ENCODE data around the gene SUFU.

SUFU gene

DNA sequence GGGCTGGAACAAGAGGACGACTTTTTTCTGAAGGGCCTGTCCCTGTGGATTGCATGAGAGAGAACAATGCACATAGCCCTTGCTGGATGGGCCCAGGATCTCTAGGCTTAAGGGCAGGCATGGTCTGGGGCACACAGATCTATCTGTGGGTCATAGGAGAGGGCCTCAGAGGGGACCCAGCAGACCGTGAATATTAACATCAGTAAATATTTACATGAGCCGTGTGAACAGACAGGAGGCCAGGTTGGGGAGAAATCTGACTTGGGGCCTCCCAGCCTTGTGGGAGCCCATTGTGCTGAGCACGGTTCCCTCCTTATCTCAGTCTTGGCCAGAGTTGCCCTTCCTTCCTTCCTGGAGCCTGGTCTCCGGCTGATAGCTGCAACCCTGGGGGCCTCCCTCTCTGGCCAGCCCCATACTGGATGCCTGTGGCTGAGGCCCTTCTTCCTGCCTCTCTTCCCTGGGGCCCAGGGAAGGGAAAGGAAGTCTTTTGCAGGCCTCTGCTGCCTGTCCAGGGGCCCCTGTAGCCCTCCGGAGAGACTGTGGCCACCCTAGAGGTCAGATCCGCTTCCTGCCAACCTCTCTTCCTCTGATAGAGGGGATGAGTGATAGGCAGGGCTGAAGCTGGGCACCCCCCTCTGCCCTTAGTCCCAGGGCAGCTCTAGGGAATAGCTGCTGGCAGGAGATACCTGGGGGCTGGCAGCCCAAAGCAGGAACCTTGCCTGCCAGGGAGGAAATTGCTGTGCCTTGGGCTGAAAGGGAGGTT lies 96.0 kb downstream of the SUFU start:
- DNase-seq = no peak

DNA sequence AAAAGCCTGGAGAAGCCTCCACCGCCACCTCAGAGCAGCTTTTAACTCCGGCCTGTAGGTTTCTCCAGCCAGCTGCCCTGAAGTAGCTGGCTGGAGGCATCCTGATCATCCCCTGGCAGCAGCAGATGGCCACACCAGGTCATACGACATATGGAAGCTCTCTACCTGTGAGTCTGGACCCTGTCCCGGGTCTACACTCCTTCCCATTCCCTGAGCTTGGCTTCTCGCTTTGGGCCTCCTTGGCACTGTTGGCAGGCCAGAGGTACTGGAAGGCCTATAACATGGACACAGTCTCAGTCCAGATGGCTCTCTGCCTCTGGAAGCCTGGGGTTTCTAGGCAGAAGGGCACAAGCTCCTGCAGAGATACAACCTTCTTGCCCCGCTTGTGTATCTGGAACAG lies 97.0 kb downstream of the SUFU start:
- no peak for DNase-seq

DNA sequence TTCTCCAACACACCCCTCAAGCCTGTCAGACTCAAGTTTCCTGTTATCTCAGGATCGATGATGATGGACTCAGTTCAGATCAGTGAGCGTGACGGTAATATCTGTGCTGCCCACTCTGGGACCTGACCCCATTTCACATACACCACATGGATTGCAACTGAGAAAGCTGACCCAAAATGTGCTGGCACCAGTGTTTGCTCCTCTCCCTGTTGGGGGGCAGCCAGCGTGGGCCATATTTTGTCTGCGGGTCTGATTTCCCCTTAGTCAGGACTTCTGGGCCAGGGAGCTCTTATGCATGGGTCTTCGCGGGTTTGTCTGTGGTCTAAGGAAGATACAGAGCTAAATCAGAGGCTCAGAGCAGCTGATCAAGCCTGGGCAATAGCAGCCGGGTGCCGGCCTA lies 97.9 kb downstream of the SUFU start:
- no peak for DNase-seq

DNA sequence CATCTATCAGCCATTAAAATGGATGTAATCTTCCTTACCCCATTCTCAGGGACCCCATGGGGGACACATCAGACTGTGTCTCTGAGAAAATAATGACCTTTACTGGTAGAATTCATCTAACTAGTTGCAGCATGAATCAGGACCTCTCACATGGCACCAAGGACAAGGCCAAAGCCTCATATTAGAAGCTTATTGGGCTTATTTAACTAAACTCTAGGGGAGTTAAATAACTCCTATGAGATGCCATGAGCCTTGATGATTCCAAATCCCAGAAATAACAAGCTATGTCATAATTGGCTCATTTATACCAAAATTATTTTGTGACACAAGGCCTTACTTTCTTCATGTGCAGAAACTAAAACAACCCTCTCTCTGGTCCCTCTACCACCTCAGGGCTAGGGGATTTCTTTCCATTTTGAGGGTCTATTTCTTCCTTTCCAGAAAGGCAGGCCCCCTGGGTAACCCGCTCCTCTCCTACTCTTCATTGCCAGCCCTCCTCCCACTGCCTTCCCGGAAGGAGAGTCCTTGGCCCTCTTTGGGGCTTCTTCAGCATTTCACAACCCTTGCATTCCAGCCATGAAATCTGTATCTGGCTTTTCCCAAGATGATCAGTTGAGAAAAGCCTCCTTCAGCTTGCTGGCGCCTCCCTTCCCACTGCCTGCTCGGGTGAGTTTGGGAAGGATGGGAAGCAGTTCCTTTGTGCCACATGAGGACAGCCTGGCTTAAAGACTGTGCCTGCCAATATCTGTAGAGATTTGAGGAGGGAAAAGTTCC lies 98.7 kb downstream of the SUFU start:
- no peak for DNase-seq

DNA sequence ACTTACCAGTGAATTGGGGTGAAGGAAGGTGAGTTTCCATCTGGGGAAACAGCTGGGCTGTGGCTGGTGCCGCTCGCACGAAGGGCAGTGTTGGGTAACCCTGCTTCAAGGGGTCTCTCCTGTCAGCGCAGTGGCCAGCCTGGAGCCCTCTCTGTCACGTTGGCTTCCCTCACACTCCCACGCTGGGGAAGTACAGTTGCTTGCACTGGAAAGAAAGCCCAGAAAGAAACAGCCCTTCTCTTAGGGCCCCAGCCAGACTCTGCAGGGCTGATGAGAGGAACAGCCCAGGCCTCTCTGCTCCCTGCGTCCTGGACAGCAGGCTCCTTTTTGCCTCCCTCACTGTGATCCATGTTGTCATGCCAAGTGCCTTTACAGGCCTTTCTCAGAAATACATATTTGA lies 100.2 kb downstream of the SUFU start:
- DNase-seq = no peak

DNA sequence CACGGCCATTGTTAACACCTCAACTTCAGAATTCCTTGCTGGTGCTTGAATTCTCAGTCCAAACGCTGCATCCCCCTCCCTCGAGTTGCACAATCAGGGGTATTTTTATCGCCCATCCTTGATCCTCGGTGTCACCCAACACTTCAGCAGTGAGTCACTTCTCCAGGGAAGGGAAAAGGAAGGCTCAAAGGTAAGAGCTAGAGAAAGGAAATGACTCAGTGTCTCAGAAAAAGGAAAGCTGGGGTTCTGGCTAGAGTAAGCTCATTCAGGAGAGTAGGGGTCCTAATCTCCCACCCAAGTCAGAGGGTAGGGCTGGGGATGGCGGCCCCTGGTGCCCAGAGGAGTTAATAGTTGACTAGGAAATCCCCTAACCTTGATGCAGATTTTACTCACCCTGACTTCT lies 100.7 kb downstream of the SUFU start:
- no peak for DNase-seq

DNA sequence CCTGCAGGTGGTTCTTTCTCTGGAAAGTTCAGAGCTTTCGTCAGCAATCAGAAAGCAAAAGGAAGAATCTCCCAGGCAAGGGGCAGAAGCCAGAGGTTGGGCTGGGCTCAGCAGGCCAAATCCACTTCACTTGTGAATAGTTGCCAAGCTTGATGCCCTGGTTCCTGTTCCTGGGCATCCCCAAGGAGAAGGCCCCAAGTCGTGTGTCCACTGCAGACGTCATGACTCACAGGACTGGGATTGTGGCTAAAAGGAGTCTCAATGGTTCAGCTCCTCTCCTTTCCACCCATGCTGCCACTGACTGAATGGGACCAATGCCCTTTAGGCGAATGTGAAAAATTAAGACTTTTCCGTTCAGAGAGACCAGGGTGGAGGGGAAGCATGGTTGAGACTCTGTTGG lies 101.9 kb downstream of the SUFU start:
- DNase-seq = no peak

DNA sequence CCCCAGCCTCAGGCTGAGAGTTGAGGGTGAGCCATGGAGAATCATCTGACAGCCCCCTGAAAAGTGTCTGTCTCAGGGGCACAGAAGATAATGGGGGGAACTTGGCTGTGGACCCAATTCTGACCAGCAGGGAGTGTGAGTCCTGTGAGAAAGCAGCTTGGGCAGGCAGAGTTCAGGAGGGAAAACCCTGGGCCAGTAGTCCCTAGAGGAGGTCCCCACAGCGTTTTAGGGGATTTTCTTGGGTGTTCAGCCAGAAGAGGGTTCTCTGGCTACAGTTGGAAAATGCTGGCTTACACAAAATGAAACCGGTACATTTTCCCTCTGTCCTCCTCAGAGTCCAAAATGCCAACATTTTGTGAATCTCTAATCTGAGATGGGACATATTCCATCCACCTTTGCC lies 104.7 kb downstream of the SUFU start:
- DNase-seq = no peak

DNA sequence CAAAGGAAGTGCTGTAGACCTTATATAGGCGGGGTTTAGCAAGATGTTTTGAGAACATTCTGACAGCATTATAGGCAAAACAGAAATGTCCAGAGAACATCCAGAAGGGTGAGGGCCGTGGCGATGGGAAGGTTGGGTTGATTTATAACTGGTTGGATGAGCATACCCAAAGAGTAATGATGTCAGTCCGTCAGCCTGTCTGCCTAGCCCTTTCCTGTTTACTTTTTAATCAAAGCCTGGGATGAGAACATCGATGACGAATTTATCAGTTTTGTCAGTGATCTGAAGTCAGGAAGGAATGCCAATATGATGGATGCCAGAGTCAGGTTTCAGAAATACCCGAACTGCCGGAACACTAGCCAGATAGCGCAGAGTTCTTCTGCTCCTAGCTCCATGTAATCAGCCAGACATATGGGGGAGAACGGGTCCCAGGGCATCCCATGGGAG lies 106.7 kb downstream of the SUFU start:
- no peak for DNase-seq

DNA sequence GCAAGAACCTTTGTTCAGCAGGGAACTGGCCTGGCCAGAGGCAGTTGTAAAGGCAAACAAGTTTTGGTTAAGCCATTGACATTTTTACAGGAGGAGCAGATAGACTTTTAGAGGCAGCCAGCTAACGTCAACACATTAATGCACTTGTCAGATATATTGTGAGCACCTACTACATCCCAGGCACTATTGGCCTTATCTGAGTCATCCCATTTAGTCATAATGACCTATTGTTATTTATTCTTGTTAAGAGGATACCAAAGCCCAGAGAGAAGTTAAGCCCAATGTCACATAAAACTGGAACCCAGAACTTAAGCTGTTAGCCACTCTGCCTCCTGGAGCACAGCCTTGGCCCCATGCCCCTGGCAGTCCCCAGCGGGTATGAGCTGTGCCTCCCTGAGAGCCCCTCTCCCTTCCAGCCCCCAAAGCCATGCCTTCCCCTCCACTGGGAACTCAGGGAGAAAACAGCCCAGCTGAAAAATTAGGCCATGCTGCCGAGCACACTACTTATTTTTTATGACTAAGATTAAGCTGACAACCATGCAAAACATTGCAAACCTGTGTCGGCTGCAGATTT lies 107.8 kb downstream of the SUFU start:
- DNase-seq = no peak

DNA sequence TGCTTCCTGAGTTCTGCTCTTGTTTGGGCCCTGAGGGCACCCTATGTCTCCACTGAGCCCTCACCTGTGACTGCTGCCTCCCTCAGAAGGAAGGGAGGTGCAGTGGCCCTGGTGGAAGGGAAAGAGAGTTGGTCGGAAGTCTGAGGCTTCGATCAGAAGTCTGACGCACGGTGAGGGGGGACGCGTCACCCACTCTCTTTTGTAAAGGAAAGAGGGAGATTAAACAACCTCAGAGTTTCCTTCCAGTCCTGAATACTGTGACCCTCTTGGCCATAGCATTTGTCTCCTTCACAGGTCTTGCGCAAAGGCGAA lies 109.1 kb downstream of the SUFU start:
- peak; percentile 35 for DNase-seq

DNA sequence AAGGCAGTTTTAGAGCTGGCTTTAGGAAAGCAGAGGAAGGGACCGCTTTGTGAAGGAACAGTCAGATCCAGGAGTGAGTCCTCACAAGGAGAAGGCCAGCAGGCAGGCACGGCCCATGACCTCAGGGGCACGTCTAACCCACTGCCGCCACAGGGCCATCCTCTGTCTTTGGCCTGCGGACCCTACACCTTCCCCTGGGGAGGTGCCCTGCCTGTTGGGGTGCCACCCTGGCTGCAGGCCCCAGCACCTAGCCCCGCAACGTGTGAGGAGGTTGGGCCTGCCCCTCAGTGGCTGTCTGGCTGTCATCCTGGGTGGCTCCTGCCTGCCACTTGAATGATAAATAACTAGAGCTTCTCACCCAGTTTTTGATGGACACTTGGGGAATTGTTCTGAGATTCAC lies 109.5 kb downstream of the SUFU start:
- DNase-seq = no peak

DNA sequence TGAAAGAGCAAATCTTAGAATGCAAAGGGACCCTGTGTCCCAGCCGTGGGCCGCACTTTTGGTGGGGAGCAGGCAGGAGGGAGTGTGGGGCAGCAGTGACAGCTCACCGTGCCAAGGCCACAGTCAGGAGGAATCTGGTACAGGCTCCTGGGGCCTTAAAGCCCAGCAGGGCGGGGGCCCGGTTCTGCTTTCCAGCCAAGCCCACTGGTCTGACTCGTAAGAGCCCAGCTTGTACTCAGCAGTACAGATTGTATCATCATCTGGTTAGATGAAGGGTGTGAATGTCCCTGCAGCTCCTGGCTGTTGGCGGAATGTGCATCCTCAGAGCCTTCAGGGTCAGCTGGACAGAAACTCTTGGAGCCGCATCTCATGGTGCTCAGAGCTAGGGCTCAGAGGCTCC lies 110.0 kb downstream of the SUFU start:
- DNase-seq = no peak

DNA sequence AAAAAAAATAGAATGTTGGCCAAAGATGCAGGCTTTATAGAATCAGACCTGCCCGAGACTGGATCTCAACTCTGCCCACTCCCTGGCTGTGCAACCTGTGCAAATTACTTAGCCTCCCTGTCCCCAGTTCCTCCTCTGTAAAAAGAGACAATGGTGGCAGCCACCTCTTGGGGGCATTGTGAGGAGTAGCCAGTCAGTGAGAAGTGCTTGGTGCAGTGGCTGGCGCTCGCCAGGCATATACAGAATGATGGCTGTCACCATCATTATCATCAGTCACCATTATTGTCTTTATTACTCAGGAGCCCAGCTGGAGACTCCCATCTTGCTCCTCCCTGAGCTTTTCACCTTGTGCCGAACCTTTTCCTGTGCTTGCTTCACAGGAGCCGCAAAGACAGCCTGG lies 111.1 kb downstream of the SUFU start:
- no peak for DNase-seq

DNA sequence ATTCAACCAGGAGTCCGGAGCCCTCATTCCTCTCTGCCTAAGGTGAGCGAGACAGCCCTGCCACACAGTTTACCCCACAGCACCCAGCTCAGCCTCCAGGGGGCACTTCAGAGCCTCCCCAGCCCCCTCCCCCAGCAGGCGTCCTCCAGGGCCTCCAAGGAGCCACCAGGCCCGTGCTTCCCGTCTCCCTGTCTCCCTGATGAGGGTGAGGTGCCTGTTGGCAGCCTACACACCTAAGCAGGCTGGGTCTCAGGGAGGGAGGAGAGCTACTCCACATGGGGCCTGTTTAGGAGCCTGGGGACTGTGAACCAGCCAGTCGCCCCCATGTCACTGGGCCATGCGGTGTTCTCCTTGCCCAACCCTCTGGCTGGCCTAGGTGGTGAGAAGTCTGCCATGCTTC lies 111.6 kb downstream of the SUFU start:
- DNase-seq = no peak

DNA sequence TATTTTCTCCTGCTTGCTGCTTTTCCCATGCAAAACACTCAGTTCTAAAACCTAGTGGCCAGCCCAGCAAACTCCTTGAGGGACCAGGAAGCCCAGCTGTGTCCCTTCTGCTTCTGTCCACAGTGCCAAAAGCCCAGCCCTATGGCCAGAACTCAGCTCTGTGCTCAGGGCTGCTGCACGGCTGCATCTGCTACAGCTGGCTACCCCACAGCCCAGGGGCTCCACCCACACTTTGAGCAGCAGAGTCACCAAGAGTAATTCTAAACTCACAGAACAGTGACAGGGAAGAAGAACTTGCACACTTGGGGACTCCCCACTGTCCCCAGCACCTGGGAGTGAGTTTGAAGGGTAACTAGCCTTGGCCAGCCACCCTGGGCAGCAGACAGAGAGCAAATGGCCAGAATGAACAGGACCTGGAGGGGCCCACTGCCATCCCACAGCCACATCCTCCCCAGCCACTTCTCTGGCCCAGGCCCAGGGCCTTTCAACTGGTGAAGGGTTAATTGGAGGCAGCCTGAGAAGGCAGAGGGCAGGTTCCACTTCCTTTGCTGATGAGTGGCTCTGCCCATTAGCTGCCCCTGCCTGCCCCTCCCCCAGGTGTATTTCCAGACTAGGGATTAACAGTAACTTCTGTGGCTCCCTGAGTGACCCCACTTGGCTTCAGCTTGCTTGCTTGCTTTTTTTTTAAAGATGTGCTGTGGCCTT lies 112.4 kb downstream of the SUFU start:
- no peak for DNase-seq

DNA sequence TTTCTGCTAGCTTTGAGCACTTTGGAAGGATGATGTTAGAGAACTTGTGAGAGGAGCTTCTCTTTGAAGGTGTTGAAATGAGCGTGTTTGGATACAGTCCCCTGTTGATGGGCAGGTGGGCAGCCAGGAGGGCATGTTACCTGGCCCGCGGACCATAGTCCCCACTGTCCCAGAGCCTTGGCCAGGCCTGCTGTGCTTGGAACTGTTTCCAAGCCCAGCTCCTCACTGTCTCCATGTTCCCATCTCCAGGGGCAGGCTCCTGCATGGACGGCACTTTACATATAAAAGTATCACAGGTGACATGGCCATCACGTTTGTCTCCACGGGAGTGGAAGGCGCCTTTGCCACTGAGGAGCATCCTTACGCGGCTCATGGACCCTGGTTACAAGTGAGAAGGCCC lies 113.3 kb downstream of the SUFU start:
- no peak for DNase-seq

DNA sequence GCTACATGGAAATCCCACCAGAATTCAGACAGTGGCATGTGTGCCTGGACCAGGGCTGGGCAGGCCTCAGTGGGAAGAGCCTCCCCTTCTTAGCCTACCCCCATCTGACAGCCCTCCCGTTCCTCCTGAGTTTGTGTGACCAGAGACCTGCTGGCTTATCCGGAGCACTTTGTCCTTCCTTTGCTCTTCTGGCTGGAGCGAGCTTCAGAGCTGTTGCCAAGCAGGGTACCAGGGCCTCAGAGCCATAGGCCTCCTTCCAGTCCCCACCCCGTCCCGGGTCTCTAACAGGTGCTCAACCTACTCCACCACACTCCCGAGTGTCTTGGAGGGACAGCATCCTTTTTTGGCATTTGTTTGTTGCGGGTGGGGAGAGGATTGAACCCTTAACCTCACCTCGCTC lies 114.0 kb downstream of the SUFU start:
- no peak for DNase-seq

DNA sequence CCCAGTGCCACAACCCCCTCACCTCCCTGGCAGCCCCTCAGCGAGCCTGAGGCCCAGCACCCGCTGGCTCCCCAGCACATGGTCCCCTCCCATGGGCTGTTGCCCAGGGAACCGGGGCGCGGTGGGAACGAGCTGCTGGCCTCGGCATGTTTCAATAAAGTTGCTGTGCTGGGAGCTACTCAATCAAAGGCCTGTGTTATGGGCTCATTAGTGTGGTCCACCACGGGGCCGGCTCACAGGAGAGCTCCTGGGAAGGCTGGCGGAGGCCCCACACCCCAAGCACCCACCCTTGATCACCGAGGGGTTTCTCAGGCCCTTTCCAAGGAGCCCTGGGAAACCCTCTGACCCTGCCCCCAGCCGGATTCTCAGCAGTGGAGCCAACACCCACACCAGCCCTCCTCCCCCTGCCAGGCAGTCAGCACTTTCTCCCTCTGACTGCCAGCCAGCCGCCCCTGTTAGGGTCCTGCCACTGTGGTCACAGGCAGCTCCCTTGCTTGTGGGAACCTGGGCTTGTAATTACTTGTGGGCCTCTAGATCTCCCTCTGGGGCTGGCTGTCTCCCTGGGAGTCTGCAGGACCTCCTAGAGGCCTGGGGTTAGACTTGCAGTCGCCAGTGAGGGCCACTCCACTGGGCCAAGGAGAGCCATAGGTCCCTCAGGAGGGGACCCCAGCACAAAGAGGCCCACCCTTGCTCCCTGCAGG lies 115.7 kb downstream of the SUFU start:
- DNase-seq = no peak

DNA sequence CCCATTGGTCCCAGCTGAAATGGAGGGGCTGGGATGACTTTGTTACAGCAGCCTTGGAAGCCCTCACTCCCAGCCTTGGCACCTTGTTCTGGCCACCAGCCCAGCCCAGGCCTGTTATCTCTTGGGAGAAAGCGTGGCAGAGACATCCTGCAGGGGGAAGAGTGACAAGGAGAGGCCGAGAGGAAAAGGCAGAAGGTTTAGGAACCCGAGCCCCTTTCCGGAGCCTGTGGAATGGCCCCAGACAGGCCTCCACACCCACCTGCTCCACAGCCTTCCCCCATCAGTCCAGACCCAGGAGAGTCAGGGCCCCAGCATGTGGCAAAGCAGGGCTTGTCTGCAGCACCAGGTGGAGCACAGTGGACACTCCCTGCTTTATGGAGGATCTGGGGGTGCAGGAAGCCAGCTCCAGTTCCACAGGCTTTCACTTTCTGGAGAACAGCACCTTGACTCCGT lies 116.4 kb downstream of the SUFU start:
- DNase-seq = no peak

DNA sequence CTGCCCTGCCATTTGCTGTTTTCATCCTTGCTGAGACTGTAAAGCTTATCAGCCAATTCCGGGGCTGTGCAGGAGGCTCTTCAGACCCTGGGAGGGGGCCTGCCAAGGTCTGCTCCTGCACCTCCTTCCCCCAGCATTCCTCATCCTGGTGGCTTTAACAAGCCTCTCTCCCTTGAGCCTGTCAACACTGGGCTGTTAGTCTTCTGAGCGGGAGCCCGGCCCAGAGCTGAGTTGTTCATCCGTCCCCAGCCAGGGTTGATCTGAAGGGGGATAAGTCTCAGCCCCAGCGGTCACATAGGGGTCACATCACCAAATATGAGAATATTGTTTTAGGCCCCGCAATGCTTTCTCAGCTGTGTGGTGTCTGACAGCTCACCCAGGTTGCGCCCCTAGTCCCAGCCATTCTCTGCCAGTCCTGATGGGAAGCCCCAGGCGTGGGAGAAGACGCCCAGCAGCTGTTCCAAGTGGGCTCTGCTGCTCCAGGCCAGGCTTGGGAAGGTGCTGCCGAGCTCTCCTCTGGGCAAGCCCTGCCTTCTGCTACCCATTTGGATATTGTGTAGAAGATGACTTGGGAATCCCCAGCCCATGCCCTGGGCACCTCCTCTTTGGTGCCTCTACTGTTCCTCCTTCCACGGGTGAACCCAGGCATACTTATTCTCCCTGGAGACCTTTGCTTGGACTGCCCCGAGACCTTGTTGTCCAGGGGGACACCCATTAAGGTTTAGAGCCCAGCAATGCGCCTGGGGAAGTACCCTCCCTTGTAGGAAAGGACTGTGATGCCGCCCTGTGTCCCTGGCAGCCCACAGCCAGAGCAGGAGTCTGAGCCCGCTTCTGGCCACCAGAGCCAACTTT lies 117.0 kb downstream of the SUFU start:
- no peak for DNase-seq

All from activated naive CD4-positive, alpha-beta T cell treated with anti-CD3 and anti-CD28 coated beads, Interleukin-2, amount 50 U/mL, for 16 hours (primary cell).